Head of caudate nucleus (tissue), 42 donors: ENCODE results near the gene GPC6.

Source experiments
- DNase-seq, 42 donors: peaks; one replicate each; pipeline versions ENCODE4 v3.0.0 to v3.0.0-alpha.2; 2020 to 2021; ENCODE audit warnings: mixed read lengths in 7 of 42
- intact Hi-C: fragments of 100-400 bp; cut with DNase I; formaldehyde crosslinking; loops from one replicate; pipeline ENCODE4 v1.15.0; 2022

The GPC6 gene

GRCh38 chr13:93955904-93956303 lies 729.3 kb downstream of the GPC6 start:
- DNase-seq = no peak
- intact Hi-C loops = no loop called here

- no peak for DNase-seq
- intact Hi-C loops = no loop called here
Observed at GRCh38 chr13:93956426-93956825, 729.8 kb downstream of the GPC6 start.

GRCh38 chr13:93957371-93957770 lies 730.8 kb downstream of the GPC6 start:
- intact Hi-C loops = no loop called here
- DNase-seq = no peak

- no peak for DNase-seq
- intact Hi-C loops = no loop called here
Observed at GRCh38 chr13:93959796-93960533, 733.4 kb downstream of the GPC6 start.

GRCh38 chr13:93963266-93964145 lies 736.9 kb downstream of the GPC6 start:
- intact Hi-C loops = no loop called here
- no peak for DNase-seq

GRCh38 chr13:93964146-93964512 lies 737.5 kb downstream of the GPC6 start:
- intact Hi-C loops = no loop called here
- DNase-seq = no peak

- no peak for DNase-seq
- intact Hi-C loops = no loop called here
Observed at GRCh38 chr13:93965587-93965986, 739.0 kb downstream of the GPC6 start.

GRCh38 chr13:93966267-93966936 lies 739.8 kb downstream of the GPC6 start:
- intact Hi-C loops = no loop called here

GRCh38 chr13:93967286-93967685 lies 740.7 kb downstream of the GPC6 start:
- intact Hi-C loops = no loop called here
- DNase-seq = no peak

More at GRCh38 chr13:93966267-93966936, 739.8 kb downstream of the GPC6 start:
- no peak for DNase-seq

- intact Hi-C loops = no loop called here
- DNase-seq = no peak
Observed at GRCh38 chr13:93975242-93975641, 748.6 kb downstream of the GPC6 start.

- no peak for DNase-seq
- intact Hi-C loops = no loop called here
Observed at GRCh38 chr13:93976528-93976927, 749.9 kb downstream of the GPC6 start.

GRCh38 chr13:93977986-93978385 lies 751.4 kb downstream of the GPC6 start:
- intact Hi-C loops = no loop called here
- no peak for DNase-seq

GRCh38 chr13:93981426-93981977 lies 754.9 kb downstream of the GPC6 start:
- intact Hi-C loops = no loop called here
- no peak for DNase-seq

GRCh38 chr13:93982179-93982918 lies 755.7 kb downstream of the GPC6 start:
- no peak for DNase-seq
- intact Hi-C loops = no loop called here

GRCh38 chr13:93984052-93984451 lies 757.4 kb downstream of the GPC6 start:
- no peak for DNase-seq
- intact Hi-C loops = no loop called here

GRCh38 chr13:93984876-93985275 lies 758.3 kb downstream of the GPC6 start:
- intact Hi-C loops = no loop called here
- no peak for DNase-seq

GRCh38 chr13:93987458-93987857 lies 760.9 kb downstream of the GPC6 start:
- intact Hi-C loops = no loop called here
- DNase-seq = no peak

- DNase-seq = no peak
- intact Hi-C loops = no loop called here
Observed at GRCh38 chr13:93991569-93991968, 765.0 kb downstream of the GPC6 start.

GRCh38 chr13:93996481-93996880 lies 769.9 kb downstream of the GPC6 start:
- no peak for DNase-seq
- intact Hi-C loops = no loop called here
